OCI-LY3 (cell line): ENCODE measurements around the gene ZFAND2A.

Experiments
- CTCF ChIP-seq: fragments of 200-600, 300-600 bp; sonication (generic); IDR thresholded peaks from 2 replicates; pipeline ENCODE4 v1.5.1; 2014; ENCODE audit warnings: antibody characterized with exemption, low read length, low read depth
- EZH2phosphoT487 ChIP-seq: fragments of 200-600 bp; shearing (Covaris generic); IDR thresholded peaks from 2 replicates; pipeline ENCODE4 v1.6.1; 2018; ENCODE audit warnings: antibody characterized with exemption, mixed run types, low read depth

- TF ChIP-seq CTCF (no peak), EZH2phosphoT487 (no peak)
These were observed 23.0 kb downstream of the ZFAND2A start for GRCh38 chr7:1136841-1137516.
